Measurements from ENCODE around the gene MAP4K1. TPM values are rescaled to one million over a fixed set of nuclear protein-coding genes. Genes with fewer than 3 reads are reported as not detected.

Gene MAP4K1
- total RNA-seq, 1 donor from 2014 or later: 6.3 TPM

GRCh38 chr19:38624822-38625221, 7.1 kb upstream of the MAP4K1 start:
- H3K36me3 Mint-ChIP-seq (ENCODE audit: unreplicated experiment): no peaks in the 10 kb centered on the region
- no peak for DNase-seq
- no peaks in the 10 kb centered on the region for H3K9me3 Mint-ChIP-seq (ENCODE audit: unreplicated experiment)

GRCh38 chr19:38619361-38620174, 1.8 kb upstream of the MAP4K1 start:
- peak overlapping the region; percentile 100 for H3K4me3 Mint-ChIP-seq (ENCODE audit: unreplicated experiment)
- no peaks in the 10 kb centered on the region for H3K36me3 Mint-ChIP-seq (ENCODE audit: unreplicated experiment)
- H3K27ac Mint-ChIP-seq (ENCODE audit: unreplicated experiment): peak overlapping the region; percentile 98
- TF ChIP-seq CTCF (IDR thresholded peaks at IDR 0.05; ENCODE audit: partially characterized antibody, unreplicated experiment): no peak
- peaks cover 5% of the 10 kb centered on the region for H3K9me3 Mint-ChIP-seq (ENCODE audit: unreplicated experiment)
- peaks cover 11% of the 10 kb centered on the region for H3K27me3 Mint-ChIP-seq (ENCODE audit: unreplicated experiment)
- DNase-seq: no peak
- peaks cover 4% of the 10 kb centered on the region for H3K4me1 Mint-ChIP-seq (ENCODE audit: low read depth, unreplicated experiment)

More at GRCh38 chr19:38624822-38625221, 7.1 kb upstream of the MAP4K1 start:
- H3K4me3 Mint-ChIP-seq (ENCODE audit: unreplicated experiment): no peak overlapping the region
- no peak overlapping the region for H3K27ac Mint-ChIP-seq (ENCODE audit: unreplicated experiment)
- peaks cover 2% of the 10 kb centered on the region for H3K27me3 Mint-ChIP-seq (ENCODE audit: unreplicated experiment)
- TF ChIP-seq CTCF (IDR thresholded peaks at IDR 0.05; ENCODE audit: partially characterized antibody, unreplicated experiment): no peak
- peaks cover under 1% of the 10 kb centered on the region for H3K4me1 Mint-ChIP-seq (ENCODE audit: low read depth, unreplicated experiment)

- Mint-ChIP-seq H3K9me3 (ENCODE audit: unreplicated experiment) (peaks cover 5% of the 10 kb centered on the region), H3K4me3 (ENCODE audit: unreplicated experiment) (peak within 1 kb of the TSS; percentile 100), H3K4me1 (ENCODE audit: low read depth, unreplicated experiment) (peaks cover 4% of the 10 kb centered on the region), H3K36me3 (ENCODE audit: unreplicated experiment) (no peaks in the 10 kb centered on the region), H3K27me3 (ENCODE audit: unreplicated experiment) (peaks cover 11% of the 10 kb centered on the region), H3K27ac (ENCODE audit: unreplicated experiment) (peak within 1 kb of the TSS; percentile 98)
- DNase-seq: peak; percentile 98
- no peak for TF ChIP-seq CTCF (IDR thresholded peaks at IDR 0.05; ENCODE audit: partially characterized antibody, unreplicated experiment)
These were observed 1.0 kb upstream of the MAP4K1 start, which contains the start of gene EIF3K for GRCh38 chr19:38618590-38619360. Gene EIF3K, plus strand, starts transcription at chr19:38619188. Its CDS starts 81 bp downstream, at chr19:38619269.

GRCh38 chr19:38617283-38617763, 430 bp downstream of the MAP4K1 start:
- Mint-ChIP-seq H3K4me1 (ENCODE audit: low read depth, unreplicated experiment) (peaks cover 4% of the 10 kb centered on the region), H3K27me3 (ENCODE audit: unreplicated experiment) (peaks cover 12% of the 10 kb centered on the region), H3K4me3 (ENCODE audit: unreplicated experiment) (peak overlapping the region; percentile 43), H3K9me3 (ENCODE audit: unreplicated experiment) (peaks cover 8% of the 10 kb centered on the region), H3K36me3 (ENCODE audit: unreplicated experiment) (no peaks in the 10 kb centered on the region), H3K27ac (ENCODE audit: unreplicated experiment) (no peak overlapping the region)
- TF ChIP-seq CTCF (IDR thresholded peaks at IDR 0.05; ENCODE audit: partially characterized antibody, unreplicated experiment): no peak
- DNase-seq: no peak

Data from glutamatergic neuron (in vitro differentiated cells).